PC-3 (cell line): ENCODE data around the gene DGCR2.

Experiments
- EZH2 ChIP-seq: fragments of 300-600 bp; sonication (generic); IDR thresholded peaks from one replicate; pipeline ENCODE4 v1.6.1; 2017; ENCODE audit warnings: antibody characterized with exemption, mild to moderate bottlenecking, low read length; ENCODE audit not compliant: unreplicated experiment
- TF ChIP-seq, protein P1 (sequence below): fragments of 300-600 bp; sonication (generic); conservative IDR thresholded peaks from 2 replicates; pipeline ENCODE4 v1.5.1; 2017; ENCODE audit warnings: antibody characterized with exemption, low read depth, mild to moderate bottlenecking, low read length

DNA sequence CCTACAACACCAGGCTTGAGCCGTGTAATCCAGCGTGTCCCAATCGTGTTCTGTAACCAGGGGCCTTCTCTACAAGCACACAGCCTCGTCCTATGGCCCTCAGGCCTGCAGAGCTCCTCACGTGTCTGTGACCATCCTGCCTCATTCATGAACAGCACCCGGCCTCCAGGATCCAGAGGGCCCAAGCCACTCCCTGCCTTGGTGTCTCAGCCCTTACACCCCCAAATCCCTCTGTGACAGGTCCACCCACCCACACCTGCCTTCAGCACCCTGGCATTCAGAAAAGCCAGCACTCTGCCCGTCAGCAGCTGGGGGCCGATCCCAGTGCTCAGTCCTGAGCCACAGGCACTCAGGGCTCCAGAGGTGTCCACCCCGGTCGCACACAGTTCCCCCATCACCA lies 14.7 kb upstream of the DGCR2 start:
- TF ChIP-seq, protein P1, sequence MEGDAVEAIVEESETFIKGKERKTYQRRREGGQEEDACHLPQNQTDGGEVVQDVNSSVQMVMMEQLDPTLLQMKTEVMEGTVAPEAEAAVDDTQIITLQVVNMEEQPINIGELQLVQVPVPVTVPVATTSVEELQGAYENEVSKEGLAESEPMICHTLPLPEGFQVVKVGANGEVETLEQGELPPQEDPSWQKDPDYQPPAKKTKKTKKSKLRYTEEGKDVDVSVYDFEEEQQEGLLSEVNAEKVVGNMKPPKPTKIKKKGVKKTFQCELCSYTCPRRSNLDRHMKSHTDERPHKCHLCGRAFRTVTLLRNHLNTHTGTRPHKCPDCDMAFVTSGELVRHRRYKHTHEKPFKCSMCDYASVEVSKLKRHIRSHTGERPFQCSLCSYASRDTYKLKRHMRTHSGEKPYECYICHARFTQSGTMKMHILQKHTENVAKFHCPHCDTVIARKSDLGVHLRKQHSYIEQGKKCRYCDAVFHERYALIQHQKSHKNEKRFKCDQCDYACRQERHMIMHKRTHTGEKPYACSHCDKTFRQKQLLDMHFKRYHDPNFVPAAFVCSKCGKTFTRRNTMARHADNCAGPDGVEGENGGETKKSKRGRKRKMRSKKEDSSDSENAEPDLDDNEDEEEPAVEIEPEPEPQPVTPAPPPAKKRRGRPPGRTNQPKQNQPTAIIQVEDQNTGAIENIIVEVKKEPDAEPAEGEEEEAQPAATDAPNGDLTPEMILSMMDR, result no peak
- TF ChIP-seq EZH2, result no peak
